DMS 273 (cell line): ENCODE data around the gene GADL1.

Experiments used
- DNase-seq: peaks from one replicate; lab custom pipeline; 2025; ENCODE audit not compliant: unreplicated experiment; lab: John Stamatoyannopoulos, UW

Gene GADL1

DNA sequence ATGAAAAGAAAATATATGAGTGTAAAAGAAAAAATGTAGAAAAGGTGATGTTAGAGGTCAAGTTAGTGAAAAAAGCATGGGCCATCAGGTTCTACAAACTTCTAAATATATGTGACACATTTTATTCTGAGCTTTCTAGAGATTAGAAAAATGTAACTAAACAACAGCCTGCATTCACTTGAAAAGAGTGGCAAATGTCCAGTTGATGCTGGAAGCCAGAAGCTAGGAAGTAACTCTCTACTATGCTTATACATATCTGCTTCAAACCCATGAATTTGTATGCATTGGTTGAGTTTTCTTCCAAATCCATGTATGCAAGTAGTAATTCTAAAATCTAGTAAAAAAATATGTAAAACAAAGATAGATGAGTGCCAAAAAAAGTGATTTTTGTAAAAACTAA lies 164.5 kb downstream of the GADL1 start:
- DNase-seq = no peak

DNA sequence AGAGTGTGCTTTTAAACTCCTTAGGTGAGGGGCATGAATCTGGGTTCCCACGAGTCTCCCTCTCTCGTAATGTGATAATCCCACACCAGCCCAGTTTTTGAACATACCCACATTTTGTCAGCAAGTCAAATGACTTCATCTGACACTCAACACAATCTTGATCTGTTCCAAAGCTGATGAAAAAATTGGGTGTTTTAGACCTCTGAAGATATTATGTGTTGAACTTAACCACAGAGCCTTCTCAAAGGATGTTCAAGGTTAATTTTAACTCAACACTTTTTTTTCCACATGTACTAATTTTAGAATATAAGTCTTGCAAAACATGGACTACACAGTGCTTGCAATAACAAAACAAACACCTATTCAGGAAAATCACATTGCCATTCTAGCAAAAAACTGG lies 164.9 kb downstream of the GADL1 start:
- no peak for DNase-seq

DNA sequence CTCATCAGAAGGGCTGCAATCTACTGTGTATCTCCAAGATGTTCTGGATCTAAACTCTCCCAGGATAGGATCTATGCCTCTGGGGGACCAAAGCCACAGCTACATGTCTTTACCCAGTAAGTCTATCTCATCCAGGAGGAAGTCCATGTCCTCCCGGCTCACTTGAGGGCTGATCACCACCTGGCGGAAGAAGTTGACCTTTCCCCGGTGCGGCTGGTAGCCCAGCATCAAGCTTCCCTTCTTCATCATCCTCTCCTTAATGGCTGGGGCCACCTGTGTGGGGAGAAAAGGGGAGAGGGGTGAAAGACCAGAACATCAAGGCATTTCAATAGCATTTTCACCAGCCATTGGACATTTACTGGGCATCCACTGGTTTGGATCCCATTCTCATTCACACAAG lies 166.3 kb downstream of the GADL1 start:
- no peak for DNase-seq

DNA sequence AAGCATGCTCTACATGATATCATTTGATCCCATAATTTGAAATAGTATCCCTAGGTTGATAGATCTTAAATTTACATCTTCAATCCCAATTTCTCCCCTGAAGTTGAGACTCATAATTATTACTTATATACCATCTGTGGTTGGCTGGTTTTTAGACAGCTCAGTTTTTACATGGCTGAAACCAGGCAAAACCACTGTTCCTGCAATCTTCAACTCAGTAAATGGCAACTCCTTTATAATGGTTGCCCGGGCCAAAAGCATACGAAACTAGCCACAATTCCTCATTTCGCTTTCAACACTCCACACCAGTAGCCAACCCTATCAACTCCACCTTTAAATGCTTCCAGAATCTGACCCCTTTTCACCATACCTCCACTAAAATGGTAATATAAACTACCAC lies 169.6 kb downstream of the GADL1 start:
- DNase-seq = no peak

DNA sequence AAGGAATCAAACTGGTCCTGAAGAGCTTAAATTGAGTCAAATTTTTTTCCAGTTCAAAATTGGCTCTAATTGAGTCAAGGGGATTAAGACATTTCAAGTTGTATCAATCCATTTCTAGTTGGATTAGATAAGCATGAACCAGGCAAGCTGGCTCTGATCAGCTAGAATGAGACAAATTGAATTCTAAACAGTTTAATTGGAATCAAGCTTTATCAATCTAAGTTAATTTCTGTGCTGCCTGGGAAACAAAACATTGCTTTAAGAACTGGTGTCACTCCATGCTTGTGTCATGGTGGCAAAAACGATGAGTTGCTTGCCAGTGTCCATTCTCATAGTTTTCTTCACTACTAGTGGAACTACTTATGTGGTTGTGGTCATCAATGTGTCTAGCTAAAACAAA lies 171.2 kb downstream of the GADL1 start:
- no peak for DNase-seq

DNA sequence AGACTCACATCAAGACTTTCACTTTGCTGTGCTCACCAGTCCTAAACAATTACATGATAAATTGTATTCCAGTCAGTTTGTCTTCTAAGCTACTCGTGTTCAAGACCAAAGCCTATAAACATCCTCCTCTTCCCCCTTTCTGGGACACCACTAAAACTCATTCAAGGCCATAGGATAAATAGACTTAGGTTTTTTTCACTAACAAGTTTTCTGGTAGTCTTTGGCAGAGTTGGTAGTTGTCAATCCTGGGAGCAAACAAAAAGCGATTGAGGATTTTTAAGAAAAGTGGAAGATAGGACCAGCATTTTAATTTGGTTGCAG lies 173.2 kb downstream of the GADL1 start:
- no peak for DNase-seq

DNA sequence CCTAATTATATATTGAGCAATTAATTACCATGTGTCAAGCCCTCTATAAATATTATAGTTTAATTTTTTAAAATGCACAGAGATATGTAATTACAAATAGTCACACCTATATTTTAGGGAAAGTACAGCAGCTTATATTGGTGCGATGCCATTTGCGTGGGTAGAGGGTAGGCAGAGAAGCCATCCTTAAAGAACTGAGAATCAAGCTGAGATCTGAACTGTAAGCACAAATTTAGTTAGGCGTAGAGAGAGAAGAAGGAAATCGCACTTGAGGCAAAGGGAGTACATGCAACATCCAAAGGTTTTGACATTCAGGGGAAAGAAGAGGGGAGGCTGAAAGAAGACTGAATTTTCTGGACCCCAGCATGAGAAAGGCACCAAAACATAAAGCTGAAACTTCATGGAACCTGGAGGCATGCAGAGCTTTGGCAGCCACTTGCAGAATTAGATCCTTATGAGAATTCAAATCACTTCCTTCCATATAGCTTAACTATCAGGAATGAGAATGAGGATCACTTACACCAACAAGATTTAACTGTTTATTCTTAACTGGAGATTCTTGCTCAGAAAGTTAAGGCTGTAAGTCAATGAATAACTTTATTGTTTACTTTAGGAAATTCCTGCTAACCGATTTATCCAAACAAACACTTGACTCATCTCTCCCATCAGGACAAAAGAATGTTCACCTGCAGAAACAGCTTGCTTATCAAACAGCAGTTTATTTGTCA lies 173.7 kb downstream of the GADL1 start:
- DNase-seq = no peak

DNA sequence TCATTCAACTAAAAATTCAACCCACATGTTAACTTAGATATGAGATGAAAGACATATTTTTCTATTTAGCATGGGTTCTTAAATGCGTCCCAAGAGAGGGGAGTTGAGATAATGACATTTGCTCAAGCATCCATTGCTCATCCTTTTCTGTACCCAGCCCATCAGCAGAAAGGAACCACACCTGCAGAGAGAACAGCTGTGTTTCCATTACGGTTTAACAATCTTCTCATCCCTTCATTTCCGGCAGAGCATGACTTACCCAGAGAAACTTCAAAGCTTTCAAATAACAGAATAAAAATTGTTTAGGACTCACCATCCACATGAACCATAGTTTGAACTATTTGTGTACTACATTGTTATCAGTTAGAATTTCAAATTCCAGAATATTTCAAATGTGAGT lies 174.9 kb downstream of the GADL1 start:
- no peak for DNase-seq

DNA sequence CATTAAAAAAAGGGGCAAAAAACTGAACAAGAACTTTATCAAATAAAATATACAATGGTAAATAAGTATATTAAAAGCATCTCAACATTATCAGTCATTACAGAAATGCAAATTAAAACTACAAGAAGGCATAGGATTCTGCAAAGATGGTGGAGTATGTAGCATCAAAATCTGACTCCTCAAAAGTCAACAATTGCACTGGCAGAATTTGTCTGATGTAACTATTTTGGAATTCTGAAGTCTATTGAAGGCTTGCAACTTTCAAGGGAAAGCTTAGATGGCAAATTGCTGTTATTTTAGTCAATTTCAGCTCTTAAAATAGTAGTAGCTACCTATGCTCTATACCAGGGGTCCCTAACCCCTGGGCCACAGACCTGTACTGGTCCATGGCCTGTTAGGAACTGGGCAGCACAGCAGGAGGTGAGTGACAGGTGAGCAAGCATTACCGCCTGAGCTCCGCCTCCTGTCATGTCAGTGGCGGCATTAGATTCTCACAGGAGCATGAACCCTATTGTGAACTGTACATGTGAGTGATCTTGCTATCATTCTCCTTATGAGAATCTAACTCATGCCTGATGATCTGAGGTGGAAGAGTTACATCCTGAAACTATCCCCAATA lies 180.5 kb downstream of the GADL1 start:
- DNase-seq = no peak

DNA sequence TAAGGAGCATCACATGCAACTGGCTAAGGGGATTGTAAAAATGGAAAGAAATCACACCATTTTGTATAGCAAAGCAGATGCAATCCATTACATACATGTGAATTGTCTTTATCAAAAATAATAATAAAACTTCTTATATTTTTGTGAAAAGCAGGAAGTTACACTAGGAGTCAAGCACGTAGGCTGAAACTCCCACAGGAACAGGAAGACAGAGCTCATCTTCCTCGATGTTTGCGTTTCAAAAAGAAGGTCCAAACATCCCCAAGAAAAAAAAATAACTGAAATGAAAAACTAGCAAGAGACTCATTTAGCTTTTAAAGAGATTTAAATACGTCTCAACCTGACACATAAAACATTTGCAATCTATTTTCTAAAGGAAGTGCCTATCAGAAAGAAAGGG lies 181.5 kb downstream of the GADL1 start:
- DNase-seq = no peak

DNA sequence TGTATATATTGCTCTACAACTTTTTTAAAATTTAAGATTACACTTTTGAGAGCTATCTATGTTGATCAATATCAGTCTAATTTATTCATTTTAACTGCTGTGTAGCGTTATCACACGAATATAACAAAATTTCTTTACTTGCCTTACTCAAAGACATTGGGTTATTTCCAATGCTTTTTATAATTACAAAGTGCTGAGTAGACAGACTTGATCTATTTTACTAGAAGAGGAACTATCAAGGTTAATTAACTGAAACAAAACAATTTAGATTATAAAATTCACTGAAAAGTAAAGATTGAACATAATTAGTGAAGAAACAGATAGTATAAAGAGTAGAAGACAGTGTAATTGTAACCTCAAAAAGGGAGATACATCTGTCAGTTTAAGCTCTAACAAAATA lies 182.6 kb downstream of the GADL1 start:
- DNase-seq = no peak

DNA sequence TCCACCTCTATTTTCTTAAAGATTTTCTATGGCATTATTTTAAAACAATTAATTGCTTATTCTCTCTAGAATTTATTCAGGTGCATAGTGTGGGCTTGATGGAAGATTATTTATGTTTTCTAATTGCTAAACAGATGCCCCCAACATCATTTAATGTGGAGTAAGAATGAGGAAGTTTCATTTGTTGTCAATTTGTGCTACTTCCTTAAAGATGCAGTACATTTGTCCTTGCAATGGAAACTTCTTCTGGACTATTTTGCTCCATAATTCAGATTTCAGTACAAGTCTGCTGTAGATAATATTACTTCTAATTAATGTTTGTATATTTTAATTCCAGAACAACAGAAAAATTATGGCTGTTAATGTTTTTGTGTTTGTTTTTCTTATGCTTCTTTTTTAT lies 183.3 kb downstream of the GADL1 start:
- DNase-seq = no peak

DNA sequence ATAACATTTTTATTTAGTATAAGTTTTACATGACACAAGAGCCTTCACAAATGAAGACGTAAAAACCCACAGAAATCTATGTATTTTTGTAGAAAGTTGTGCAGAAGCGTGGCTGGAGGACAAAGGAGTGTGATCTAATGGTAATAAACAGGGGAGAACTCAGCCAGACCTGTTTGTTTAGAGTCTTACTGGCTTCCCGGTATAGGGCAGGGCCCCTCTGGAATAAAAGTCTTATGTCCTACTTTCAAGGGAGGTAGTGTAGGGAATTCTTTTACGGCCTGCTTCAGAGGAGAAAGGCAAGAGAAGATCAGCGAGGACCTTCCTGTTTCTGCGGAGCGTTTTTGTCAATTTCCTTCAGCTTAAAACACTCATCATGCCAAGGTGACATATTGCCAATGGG lies 184.4 kb downstream of the GADL1 start:
- DNase-seq = no peak

DNA sequence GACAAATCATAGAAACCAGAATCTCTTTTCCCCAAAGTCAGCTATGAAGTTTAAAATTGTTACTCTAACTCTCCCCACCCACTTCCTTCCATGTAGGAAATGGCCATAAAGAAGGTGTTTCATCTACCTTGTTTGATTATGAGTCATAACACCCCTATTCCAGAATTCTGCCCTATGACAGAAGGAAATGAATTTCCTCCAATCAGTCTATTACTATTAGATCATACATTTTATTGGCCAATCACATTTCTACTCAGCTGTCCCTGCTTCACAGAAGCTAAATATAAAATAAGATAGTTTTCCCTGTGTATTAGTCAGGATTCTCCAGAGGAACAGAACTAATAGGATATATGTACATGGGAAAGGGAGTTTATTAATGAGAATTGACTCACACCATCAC lies 186.0 kb downstream of the GADL1 start:
- DNase-seq = no peak

DNA sequence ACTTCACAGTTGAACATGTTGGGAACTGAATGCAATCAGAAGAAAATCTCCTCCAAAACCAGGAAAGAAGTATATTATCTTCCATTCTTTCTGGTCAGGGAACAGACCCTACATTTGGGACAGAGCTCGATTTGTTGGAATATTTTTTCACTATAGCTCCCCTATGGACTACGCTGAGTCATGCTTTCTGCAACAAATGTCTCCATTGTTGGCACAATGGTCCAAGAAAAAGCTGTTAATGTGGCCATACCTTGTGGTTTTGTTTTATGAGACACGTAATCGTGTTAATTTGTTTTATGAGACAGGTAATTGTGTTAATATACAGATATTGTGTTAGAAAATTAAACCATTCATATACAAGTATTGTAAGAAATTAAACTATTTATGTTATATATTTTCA lies 186.6 kb downstream of the GADL1 start:
- DNase-seq = no peak

DNA sequence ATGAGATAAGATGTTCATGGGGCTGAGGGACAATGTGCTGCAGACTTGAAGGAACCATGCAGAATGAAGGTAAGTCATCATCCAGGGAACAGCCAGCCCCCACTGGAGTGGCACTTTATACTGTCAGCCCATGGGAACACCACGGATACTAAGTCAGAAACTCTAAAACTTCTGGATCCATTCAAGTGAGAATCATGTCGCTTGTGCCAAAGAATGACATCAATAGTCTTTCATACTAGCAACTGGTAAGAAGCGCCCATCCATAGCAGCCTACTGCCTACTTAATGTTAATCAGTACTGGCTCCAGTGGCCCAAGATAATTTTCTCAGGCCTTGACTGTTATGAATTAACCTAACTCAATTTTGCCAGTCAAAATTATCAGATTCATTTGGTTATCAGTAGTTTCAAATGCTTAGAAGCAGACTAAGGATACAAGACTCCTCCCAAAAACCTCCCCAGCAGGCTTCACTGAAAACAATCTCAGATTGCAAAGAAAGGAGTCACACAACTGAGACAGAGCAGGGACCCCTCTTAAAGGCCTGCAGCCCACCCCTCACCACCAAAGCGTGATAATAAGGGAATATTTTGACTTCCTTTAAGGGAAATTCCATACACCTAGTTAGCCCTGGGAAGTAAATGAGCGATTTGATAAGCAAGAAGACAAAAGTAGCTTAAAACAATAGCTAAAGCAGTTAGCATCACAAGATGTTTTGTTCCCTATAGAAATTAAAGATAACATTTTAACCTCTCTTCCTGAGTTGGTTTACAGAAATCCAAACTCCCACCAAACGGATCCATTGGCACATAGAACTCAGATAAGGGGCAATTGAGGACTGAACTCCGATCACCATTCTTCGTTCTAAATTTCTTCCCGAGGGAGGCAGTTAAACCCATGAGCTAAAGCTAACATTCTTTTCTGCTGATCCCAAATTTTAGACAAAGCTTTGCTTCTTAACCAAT lies 189.2 kb downstream of the GADL1 start:
- no peak for DNase-seq

DNA sequence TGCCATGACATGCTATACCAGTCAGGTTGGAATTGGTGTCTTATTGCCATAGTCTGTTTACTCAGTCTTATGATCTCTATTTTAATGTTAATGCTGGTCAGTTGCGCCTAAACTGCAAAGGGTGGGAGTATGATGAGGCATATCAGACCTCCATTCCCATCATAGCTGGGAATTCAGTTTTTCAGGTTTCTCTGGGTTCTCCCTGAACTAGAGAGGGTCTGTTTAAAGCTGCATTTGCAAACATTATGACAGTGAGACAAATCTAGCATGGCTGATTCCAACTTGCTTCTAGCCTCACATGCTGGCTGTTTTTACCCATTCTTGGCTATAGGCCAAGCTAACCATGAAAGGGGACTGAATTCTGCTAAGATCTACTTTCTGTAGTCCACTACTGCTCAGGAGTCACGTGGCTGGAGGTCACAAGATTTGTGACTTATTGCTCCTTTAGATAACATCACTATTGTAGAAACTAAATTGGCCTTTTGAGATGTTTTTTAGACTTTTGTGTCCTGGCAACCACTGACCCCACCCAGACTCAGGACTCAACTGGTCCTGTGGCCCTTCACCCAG lies 191.5 kb downstream of the GADL1 start:
- no peak for DNase-seq

DNA sequence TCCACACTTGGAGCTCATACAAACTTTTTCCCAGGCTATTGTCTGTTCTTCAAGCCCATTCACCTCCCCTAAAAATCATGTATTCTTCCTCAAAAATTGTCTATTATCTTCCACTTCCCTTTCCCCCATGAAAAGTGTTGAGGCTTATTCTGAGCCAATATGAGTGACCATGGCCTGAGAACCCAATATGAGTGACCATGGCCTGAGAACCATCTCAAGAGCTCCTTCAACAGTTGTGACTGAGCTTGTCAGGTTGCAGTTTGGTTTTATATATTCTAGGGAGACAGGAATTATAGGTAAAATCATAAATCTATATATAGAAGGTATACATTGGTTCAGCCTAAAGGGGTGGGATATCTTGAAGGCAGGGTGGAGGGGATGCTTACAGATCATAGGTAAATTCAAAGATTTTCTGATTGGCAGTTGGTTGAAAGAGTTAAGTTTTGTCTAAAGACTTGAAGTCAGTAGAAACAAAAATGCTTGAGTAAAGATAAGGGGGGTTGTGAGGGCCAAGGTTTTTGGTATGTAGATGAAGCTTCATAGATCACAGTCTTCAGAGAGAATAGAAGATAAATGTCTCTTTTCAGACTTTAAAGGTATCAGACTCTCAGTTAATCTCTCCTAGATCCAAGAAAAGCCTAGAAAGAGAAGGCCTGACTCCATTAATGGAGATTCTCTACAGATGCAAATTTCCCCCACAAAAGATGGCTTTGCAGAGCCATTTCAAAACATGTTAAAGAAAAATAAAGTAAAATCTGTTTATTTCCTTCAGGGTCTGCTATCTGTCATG lies 192.2 kb downstream of the GADL1 start:
- no peak for DNase-seq

DNA sequence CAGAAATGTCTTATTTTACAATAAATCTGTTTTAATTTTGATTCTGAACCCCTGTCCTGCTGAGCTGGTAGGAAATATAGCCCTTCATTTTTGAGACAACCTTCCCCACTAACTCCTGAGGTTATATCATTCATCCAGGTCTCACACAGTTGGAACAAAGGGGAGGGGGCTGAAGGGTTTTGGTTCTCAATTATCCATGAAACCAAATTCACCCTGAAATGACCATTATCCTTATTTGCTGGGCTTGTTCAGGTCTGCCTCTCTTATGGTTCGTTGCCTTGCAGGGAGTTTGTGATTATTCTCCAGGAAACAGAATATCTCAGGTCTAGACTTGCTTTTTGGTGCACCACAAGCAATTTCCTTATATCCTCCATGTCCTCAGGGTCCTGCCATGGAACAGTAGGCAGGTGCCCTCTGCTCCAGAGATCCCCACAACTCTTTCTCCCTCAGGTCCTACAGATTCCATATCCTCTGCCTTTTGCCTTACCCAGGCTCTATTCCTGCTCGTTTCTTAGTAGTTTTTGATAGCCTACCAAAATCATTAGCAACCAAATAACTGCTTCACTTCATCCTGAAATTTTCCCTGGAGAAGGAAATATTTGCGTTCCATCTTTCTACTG lies 193.6 kb downstream of the GADL1 start:
- no peak for DNase-seq

DNA sequence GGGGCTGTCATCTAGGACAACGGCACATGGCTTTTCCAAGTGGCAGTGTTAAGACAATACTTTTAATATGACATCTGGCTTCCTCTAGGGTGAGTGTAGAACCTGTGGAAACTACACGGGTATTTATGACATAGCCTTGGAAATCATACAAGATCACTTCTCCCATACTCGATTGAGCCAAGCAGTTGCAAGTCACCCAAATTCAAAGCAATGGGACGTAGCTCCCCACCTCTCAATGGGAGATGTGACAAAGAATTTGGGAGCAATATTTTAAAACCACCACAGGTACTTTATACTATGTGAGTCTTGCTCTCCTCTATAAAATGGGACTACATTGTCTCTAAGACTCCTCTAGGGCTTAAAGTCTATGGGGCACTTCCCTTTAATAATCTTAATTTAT lies 194.5 kb downstream of the GADL1 start:
- no peak for DNase-seq

DNA sequence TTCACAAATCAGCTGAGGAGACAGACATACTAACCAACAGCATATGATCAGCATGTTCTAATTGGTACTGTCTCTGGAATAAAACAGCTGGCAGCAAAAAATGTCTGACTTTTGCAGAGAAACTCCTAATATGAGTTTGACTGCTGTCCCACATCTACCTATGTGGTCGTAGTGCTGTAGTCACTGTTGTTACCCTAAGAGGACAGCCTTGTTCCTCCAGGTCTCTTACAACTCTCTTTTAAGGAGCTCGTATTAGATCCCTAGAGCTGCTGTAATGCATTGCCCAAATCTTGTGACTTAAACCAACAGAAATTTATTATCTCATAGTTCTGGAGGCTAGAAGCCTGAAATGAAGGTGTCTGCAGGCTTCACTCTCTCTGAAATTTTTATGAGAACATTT lies 195.9 kb downstream of the GADL1 start:
- no peak for DNase-seq
